Measurements from ENCODE around the gene HADHB. TPM values are rescaled to one million over a fixed set of nuclear protein-coding genes. Genes with fewer than 3 reads are reported as not detected.

Gene HADHB
- total RNA-seq, 1 experiment from 2014 or later: 65.5 TPM

DNA sequence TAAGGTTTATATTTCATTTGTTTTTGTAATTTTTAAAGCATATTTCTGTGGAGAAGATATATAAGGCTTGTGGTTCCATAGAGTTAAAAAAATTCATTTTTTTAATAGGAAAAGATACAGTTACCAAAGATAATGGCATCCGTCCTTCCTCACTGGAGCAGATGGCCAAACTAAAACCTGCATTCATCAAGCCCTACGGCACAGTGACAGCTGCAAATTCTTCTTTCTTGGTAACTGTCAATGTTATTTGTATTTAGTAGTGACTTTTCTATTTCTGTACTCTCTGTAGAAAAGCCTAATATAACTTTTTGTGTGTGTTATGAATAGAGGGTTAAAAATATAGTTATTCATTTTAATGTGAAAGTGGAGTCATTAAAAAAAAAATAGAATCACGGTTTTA lies 35.1 kb downstream of the HADHB start:
- ChIA-PET POLR2A (no interaction called here), RAD21 (ENCODE audit: low non-redundant PET in 1 of 2, low total read pairs in 2 of 2, uncharacterized antibody in 2 of 2, unreplicated experiment in 2 of 2) (no interaction called here), CTCF (no interaction called here)
- no peak for ATAC-seq
- H3K36me3 ChIP-seq (ENCODE audit: control insufficient read depth in 1 of 2, insufficient read depth in 2 of 2, low read length in 2 of 2): peaks cover 11 to 16% of the 10 kb centered on the region in 2 experiments; a peak in 3 of 4 replicates
- H2AFZ ChIP-seq (ENCODE audit: low read depth, low read length, poor library complexity, severe bottlenecking): no peak overlapping the region
- H3K4me3 ChIP-seq (replicated peaks in 1 of 2; ENCODE audit: low read depth in 1 of 2, low read length in 2 of 2): no peak overlapping the region
- no peak for DNase-seq (ENCODE audit: low read depth, low spot score)
- intact Hi-C loops (cut with micrococcal nuclease): no loop called here
- H3K27me3 ChIP-seq (ENCODE audit: insufficient read depth, low read length): no peaks in the 10 kb centered on the region
- H4K20me1 ChIP-seq (ENCODE audit: insufficient read depth): no peaks in the 10 kb centered on the region
- no peaks in the 10 kb centered on the region for H3K79me2 ChIP-seq (ENCODE audit: insufficient read depth, low read length)
- H3K9ac ChIP-seq (ENCODE audit: low read length): no peak overlapping the region
- no peaks in the 10 kb centered on the region for H3K9me3 ChIP-seq (ENCODE audit: control insufficient read depth in 1 of 2, insufficient read depth in 1 of 2, low read depth in 1 of 2, low read length in 2 of 2)
- peaks cover 0 to 9% of the 10 kb centered on the region in 2 experiments; a peak in 2 of 4 replicates for H3K4me1 ChIP-seq (ENCODE audit: control insufficient read depth in 1 of 2, insufficient read depth in 2 of 2, low read length in 2 of 2)
- TF ChIP-seq CTCF (IDR thresholded peaks at IDR 0.05 in 2 of 3, conservative IDR thresholded peaks at IDR 0.05 in 1 of 3; ENCODE audit: borderline replicate concordance in 1 of 3, insufficient read depth in 1 of 3, low read depth in 2 of 3, low read length in 2 of 3) (no peak), ZBTB33 (IDR thresholded peaks at IDR 0.05; ENCODE audit: extremely low read depth, insufficient replicate concordance, low read length) (no peak), EGR1 (IDR thresholded peaks at IDR 0.05; ENCODE audit: low read depth) (no peak), JUND (IDR thresholded peaks at IDR 0.05) (no peak), FOSL1 (IDR thresholded peaks at IDR 0.05; ENCODE audit: low read depth) (no peak), SIN3A (IDR thresholded peaks at IDR 0.05; ENCODE audit: low read depth) (no peak), TCF7L2 (IDR thresholded peaks at IDR 0.05; ENCODE audit: borderline replicate concordance, extremely low read depth, insufficient read depth, insufficient read length) (no peak), EZH2phosphoT487 (IDR thresholded peaks at IDR 0.05; ENCODE audit: borderline replicate concordance) (no peak), CBX3 (IDR thresholded peaks at IDR 0.05; ENCODE audit: low read depth) (no peak), ZFX (IDR thresholded peaks at IDR 0.05) (no peak), CEBPB (IDR thresholded peaks at IDR 0.05; ENCODE audit: low read depth) (no peak), SP1 (IDR thresholded peaks at IDR 0.05; ENCODE audit: low read depth) (no peak), ZNF274 (IDR thresholded peaks at IDR 0.05; ENCODE audit: low read depth, low read length) (no peak)
- H3K4me2 ChIP-seq (ENCODE audit: low read length): no peak overlapping the region
- no peak overlapping the region for H3K27ac ChIP-seq (ENCODE audit: low read depth, low read length)
- no TSS peak for BruUV-seq (replicated peaks)
- H3K9me2 ChIP-seq (ENCODE audit: insufficient read depth): no peaks in the 10 kb centered on the region

All from HCT116 (cell line).